ENCODE measurements around the gene ABCA2.

The ABCA2 gene

GRCh38 chr9:136983167-136983566, 44.9 kb downstream of the ABCA2 start:
- TF ChIP-seq, protein P1, sequence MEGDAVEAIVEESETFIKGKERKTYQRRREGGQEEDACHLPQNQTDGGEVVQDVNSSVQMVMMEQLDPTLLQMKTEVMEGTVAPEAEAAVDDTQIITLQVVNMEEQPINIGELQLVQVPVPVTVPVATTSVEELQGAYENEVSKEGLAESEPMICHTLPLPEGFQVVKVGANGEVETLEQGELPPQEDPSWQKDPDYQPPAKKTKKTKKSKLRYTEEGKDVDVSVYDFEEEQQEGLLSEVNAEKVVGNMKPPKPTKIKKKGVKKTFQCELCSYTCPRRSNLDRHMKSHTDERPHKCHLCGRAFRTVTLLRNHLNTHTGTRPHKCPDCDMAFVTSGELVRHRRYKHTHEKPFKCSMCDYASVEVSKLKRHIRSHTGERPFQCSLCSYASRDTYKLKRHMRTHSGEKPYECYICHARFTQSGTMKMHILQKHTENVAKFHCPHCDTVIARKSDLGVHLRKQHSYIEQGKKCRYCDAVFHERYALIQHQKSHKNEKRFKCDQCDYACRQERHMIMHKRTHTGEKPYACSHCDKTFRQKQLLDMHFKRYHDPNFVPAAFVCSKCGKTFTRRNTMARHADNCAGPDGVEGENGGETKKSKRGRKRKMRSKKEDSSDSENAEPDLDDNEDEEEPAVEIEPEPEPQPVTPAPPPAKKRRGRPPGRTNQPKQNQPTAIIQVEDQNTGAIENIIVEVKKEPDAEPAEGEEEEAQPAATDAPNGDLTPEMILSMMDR (IDR thresholded peaks at IDR 0.05) = no peak

GRCh38 chr9:136982232-136983051, 45.6 kb downstream of the ABCA2 start, which contains the start of gene LCNL1:
Gene LCNL1, plus strand, starts transcription at chr9:136982993. Its CDS starts 594 bp downstream, at chr9:136983587.
- TF ChIP-seq, protein P1 (IDR thresholded peaks at IDR 0.05) = no peak

DNA sequence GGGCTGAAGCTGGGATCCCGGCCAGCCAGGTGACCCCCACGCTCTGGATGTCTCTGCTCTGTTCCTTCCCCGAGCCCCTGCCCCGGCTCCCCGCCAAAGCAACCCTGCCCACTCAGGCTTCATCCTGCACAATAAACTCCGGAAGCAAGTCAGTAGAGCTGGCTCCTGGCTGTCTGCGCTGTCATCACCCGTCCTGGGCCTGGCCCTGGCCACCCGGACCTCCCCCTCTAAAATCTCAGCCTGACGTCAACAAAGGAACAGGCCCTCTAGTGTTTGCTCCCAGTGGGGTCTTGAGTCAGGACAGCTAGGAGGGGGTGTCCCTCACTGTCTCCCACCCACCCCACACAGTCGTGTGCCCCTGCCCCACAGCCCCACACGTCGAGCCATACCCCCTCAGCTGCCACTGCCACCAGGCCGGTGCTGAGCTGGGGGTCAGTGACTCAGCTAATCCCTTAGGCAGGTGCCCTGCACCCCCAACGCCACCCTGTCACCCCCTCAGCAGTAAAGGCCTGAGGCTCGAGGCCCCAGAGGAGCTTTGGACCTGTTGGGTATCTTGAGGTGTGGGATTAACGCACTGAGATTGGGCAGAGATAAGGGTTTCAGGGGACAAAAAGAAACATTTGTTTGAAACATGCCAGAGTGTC, 46.3 kb downstream of the ABCA2 start:
- TF ChIP-seq, protein P1 (IDR thresholded peaks at IDR 0.05) = no peak

DNA sequence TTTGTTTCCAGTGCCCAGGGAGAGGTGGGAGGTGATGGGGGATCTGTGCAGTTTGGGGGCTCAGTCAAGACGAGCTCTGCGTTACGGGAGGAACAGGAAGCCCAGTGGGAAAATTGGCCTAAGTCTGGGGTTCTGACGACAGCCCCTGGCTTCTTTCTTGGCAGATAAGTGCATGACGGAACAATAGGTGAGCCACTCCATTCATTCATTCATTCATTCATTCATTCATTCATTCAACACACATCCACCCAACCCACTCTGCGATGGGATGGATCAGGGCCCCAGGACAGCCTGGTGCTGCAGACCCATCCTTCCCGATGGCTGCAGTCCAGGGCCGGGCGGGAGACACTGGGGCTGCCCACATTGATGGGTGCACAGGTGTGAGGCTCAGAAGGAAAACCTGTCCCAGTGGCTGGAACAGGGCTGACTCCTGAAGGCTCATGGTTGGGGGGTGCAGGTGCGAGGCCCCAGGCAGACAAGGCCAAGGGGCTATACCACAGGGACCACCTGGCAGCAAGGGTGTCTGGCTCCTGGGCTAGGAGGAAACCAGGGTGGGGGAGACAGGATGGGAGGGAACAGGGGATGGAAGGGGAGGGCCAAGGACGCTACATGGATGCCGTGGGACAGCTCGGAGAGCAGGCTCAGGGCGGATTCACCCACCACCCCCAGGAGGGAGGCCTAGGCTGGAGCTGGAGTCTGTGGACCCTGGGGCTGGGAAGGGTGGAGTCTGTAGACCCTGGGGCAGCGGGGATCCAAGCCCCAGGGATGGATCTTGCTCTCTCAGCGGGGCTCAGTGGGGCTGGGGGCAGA, 47.2 kb downstream of the ABCA2 start:
- TF ChIP-seq, protein P1 (IDR thresholded peaks at IDR 0.05) = no peak

DNA sequence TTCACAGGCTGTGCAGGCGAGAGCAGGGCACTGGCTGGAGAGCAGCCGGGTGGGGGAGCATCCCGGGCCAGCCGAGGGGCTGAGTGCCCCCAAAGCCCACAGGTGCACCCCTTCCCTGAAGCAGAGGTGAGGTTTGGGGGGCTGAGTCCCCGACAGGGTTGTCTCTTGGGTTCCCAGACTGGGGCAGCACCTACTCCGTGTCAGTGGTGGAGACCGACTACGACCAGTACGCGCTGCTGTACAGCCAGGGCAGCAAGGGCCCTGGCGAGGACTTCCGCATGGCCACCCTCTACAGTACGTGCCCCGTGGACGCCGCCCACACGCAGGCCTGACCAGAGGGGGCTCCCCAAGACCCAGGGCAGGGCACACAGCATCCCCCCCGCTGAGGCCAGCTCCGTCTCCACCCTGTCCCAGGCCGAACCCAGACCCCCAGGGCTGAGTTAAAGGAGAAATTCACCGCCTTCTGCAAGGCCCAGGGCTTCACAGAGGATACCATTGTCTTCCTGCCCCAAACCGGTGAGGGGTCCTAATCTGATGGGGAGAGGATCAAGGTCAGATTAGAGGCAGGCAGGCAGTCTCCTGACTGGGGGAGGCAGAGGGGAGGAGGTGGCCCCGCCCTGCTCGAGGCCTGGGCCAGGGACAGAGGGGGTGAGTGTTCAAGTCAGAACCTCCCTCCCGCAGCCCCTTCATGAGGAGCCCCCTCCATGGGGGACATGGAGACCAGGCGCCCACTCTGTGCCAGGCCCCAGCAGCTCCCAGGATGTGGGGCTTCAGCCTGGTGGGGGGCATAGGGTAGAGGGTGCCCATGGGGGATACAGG, 48.1 kb downstream of the ABCA2 start:
- TF ChIP-seq, protein P1 (IDR thresholded peaks at IDR 0.05) = no peak

- TF ChIP-seq, protein P1 (IDR thresholded peaks at IDR 0.05) = no peak
Observed at GRCh38 chr9:136978865-136979544, 49.0 kb downstream of the ABCA2 start.
